ENCODE measurements around the gene MPRIP.

The MPRIP gene

GRCh38 chr17:17028878-17029535 is 13.2 kb upstream of the MPRIP start:
- no peak overlapping the region for H3K4me3 ChIP-seq (ENCODE audit: low read depth, low read length)

GRCh38 chr17:17029938-17030337 is 12.3 kb upstream of the MPRIP start:
- no peak overlapping the region for H3K4me3 ChIP-seq (ENCODE audit: low read depth, low read length)

DNA sequence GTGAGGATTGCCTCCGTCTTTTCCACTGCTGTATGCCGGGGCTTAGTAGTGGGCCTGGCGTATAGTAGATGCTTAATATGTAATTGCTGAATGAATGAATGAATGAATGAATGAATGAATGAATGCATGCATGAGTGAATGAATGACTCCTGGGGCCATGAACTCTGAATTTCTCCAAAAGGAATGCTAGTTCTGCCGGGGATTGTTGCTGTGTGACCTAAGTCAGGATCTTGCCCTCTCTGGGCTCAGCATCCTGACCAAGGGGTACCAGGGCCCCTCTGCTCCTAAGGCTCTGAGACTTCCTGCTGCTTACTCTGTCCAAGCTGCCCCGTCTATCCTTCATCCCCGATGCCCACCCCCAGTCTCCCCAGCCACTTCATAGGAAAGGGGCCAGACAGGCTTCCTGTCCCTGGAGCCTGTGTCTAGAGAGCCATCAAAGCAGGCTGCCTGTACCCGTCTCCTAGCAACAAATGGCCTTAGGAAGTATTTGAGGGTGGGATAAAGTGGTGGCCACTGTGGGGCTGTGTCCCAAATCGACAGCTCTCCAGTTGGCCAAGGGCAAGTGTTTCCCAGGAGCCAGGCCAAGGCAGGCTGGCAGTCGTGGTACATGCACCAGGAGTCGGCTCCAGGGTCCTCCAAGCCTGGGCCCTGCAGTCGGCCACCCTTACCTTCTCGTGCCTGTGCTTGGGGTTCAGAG is 11.6 kb upstream of the MPRIP start:
- H3K4me3 ChIP-seq (ENCODE audit: low read depth, low read length) = no peak overlapping the region

GRCh38 chr17:17032131-17032692 is 10.0 kb upstream of the MPRIP start:
- H3K4me3 ChIP-seq (ENCODE audit: low read depth, low read length) = no peak overlapping the region

- H3K4me3 ChIP-seq (ENCODE audit: low read depth, low read length) = no peak overlapping the region
These were observed 8.8 kb upstream of the MPRIP start for GRCh38 chr17:17033466-17033865.

GRCh38 chr17:17034026-17034425 is 8.2 kb upstream of the MPRIP start:
- H3K4me3 ChIP-seq (ENCODE audit: low read depth, low read length) = no peak overlapping the region

DNA sequence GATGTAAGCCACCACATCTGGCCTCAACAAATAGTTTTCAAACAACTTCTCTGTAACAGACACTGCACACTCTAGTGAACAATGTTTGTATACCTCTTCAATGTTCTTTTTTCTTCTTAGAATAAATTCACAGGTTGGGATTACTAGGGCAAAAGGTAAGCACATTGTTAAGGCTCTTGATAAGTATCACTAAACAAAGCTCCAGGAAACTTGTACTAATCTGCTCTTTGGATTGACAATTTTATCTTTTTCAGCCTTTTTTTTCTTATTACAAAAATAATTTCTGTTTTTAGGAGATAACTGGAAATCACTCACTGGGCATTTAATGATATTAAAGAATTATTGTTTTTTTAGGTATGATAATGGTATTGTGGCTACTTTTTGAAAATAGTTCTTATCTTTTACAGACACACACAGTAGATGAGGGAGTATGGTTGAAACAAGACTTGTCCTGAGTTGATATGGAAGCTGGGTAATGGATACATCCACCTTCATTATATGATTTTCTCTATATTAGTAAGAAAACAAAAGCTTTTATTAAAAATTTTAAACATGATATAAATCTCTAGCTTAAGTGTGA is 7.7 kb upstream of the MPRIP start:
- no peak overlapping the region for H3K4me3 ChIP-seq (ENCODE audit: low read depth, low read length)

DNA sequence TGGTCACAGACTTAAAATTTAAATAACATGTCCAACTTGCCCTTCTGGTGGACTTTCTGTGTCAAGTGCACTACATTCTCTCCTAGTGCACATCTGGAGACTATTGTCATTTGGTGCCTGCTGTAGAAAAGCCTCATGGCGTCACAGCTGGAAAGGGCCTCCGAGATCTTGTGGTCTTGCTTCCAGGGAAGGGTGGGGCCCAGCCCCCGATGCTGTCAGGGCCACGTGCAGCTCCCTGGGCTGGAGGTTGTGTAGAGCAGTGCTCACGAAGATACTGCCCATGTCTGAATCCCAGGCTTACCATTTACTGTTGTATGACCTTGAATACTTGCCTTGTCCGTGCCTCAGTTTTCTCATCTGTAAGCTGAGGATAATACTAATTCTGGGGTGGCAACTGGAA is 6.8 kb upstream of the MPRIP start:
- no peak overlapping the region for H3K4me3 ChIP-seq (ENCODE audit: low read depth, low read length)

DNA sequence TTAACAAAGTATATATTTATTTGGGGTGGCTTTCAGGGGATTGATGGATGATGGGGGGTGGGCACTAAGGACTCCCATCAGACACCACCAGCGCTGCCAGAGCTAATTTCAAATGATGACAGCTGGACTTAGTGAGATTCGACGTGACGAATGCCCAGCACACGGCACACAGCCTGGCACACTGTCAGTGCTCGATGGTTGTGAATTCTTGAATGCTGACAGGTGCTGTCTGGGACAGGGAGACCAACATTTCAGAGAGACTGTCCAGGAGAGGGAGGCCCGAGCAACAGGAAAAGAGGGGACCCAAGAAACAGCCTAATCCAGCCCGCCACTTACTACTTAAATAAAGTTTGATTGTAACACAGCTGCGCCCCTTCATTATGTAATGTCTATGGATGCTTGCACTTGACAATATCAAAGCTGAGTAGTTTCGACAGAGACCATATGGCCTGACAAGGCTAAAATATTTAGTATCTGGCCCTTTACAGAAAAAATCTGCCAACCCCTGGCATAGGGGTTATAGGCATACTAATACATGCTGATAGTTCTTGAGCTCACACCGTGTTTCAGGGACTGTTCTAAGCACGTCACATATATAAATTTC is 6.2 kb upstream of the MPRIP start:
- H3K4me3 ChIP-seq (ENCODE audit: low read depth, low read length) = no peak overlapping the region

DNA sequence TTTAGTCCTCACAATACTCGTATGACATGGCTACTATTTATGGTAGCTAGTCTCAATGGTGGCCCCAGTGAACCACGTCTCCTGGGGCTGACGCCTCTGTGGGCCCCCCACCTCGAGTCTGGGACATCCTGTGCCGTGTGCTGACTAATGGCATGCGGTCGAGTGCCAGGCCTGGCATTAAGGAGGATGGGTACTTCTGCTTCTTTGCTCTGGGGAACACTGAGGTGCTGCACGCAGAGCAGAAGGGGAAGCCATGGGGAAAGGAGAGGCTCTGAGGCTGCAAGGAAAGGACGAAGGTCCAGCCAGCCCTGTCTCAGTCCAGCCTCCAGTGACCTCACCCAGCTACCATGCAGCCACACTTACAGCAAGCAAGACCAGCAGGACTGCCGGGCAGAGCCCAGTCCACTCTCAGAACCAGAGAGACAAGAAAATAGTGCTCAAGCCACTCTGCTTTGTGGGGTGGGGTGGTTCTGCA is 5.7 kb upstream of the MPRIP start:
- no peak overlapping the region for H3K4me3 ChIP-seq (ENCODE audit: low read depth, low read length)

GRCh38 chr17:17039911-17040310 is 2.3 kb upstream of the MPRIP start:
- H3K4me3 ChIP-seq (ENCODE audit: low read depth, low read length) = no peak overlapping the region

DNA sequence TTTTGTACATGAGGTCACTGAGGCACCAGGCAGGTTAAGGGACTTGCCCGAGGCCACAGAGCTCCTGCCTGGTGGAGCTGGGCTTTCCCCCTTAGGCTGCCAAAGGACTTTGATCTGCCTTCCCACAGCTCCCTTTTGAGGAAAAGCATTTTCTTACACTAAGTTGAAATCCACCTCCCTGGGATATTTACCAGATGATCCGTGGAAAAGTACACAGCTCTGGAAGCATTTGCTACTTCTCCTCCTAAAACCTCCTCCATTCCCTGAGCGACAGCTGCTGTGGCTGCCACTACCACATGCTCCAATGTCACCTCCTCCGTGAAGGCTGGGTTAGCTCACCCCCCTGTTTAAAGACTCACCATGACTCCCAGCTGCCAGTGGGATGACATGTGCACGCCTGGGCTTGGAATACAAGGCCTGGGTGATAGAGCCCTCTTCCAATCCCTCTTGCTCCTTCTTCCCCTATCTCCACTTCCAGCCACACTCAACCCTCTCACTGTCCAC is 1.2 kb upstream of the MPRIP start:
- no peak overlapping the region for H3K4me3 ChIP-seq (ENCODE audit: low read depth, low read length)

- H3K4me3 ChIP-seq (ENCODE audit: low read depth, low read length) = peak overlapping the region; percentile 31
These were observed 480 bp upstream of the MPRIP start for GRCh38 chr17:17041571-17042383.

- peak overlapping the region; percentile 81 for H3K4me3 ChIP-seq (ENCODE audit: low read depth, low read length)
These were observed 699 bp downstream of the MPRIP start for GRCh38 chr17:17042851-17043460.

- peak overlapping the region; percentile 81 for H3K4me3 ChIP-seq (ENCODE audit: low read depth, low read length)
These were observed 1.4 kb downstream of the MPRIP start for GRCh38 chr17:17043461-17044271.

GRCh38 chr17:17044846-17045561 is 2.7 kb downstream of the MPRIP start:
- H3K4me3 ChIP-seq (ENCODE audit: low read depth, low read length) = no peak overlapping the region

DNA sequence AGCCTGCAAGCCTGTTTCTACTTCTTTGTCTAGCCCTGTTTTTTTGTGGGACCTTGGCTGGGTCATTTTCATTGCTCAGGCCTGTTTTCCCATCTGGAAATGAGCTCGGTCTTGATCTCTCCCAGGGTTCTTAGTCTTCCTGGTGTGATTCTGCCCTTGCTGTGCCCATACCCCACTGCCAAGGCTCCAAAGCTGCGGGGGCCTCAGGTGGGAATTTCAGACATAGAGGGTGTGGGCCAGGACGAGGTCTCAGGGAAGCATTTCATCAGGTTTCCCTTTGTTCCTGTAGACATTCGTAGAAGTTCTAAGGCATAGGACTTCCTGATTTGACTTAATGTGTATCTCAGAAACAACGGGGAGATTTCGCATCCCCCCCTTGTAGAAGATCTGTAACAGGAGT is 5.8 kb downstream of the MPRIP start:
- H3K4me3 ChIP-seq (ENCODE audit: low read depth, low read length) = no peak overlapping the region
